GM12892 (cell line): Measurements from ENCODE around the gene ENC1.

Experiments used
- POLR2A ChIP-seq: IDR thresholded peaks from 2 replicates; pipeline ENCODE4 v1.6.1; 2011; ENCODE audit warnings: low read depth, low read length, control low read depth
- POLR2AphosphoS5 ChIP-seq: IDR thresholded peaks from 2 replicates; pipeline ENCODE4 v1.6.1; 2011; ENCODE audit warnings: low read depth, low read length, control low read depth

- no peak for TF ChIP-seq POLR2A
- no peak for TF ChIP-seq POLR2AphosphoS5
These were observed 12.8 kb downstream of the ENC1 start for GRCh38 chr5:74627646-74628279.
